ENCODE measurements around the gene PRORP.

Gene PRORP

DNA sequence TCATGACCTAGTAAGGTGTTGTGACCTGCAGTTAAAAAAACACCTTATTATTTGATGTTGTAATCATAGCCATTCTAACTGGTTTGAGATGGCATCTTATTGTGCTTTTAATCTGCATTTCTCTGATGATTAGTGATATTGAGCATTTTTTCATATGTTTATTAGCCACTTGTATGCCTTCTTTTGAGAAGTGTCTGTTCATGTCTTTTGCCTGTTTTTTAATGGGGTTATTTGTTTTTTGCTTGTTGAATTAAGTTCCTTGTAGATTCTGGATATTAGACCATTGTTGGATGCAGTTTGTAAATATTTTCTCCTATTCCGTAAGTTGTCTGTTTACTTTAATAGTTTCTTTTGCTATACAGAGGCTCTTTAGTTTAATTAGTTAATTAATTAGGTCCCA, 41.0 kb downstream of the PRORP start:
- no peaks in the 10 kb centered on the region for H4K20me1 ChIP-seq (ENCODE audit: insufficient read depth)
- TF ChIP-seq, protein P1, sequence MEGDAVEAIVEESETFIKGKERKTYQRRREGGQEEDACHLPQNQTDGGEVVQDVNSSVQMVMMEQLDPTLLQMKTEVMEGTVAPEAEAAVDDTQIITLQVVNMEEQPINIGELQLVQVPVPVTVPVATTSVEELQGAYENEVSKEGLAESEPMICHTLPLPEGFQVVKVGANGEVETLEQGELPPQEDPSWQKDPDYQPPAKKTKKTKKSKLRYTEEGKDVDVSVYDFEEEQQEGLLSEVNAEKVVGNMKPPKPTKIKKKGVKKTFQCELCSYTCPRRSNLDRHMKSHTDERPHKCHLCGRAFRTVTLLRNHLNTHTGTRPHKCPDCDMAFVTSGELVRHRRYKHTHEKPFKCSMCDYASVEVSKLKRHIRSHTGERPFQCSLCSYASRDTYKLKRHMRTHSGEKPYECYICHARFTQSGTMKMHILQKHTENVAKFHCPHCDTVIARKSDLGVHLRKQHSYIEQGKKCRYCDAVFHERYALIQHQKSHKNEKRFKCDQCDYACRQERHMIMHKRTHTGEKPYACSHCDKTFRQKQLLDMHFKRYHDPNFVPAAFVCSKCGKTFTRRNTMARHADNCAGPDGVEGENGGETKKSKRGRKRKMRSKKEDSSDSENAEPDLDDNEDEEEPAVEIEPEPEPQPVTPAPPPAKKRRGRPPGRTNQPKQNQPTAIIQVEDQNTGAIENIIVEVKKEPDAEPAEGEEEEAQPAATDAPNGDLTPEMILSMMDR (conservative IDR thresholded peaks at IDR 0.05; ENCODE audit: low read depth, low read length) = no peak
- H3K4me2 ChIP-seq = no peak overlapping the region
- no peaks in the 10 kb centered on the region for H3K36me3 ChIP-seq (ENCODE audit: insufficient read depth)
- no peak overlapping the region for H2AFZ ChIP-seq (ENCODE audit: low read depth)
- H3K79me2 ChIP-seq (ENCODE audit: insufficient read depth, low read depth) = no peaks in the 10 kb centered on the region
- H3K27me3 ChIP-seq (ENCODE audit: insufficient read depth, low read depth) = no peaks in the 10 kb centered on the region
- no peak overlapping the region for H3K27ac ChIP-seq
- peaks cover 27% of the 10 kb centered on the region for H3K4me1 ChIP-seq (ENCODE audit: low read depth, poor library complexity, severe bottlenecking)
- no peak overlapping the region for H3K9ac ChIP-seq
- no peak overlapping the region for H3K4me3 ChIP-seq (IDR thresholded peaks at IDR 0.05; ENCODE audit: insufficient read depth, low read depth, low read length)

DNA sequence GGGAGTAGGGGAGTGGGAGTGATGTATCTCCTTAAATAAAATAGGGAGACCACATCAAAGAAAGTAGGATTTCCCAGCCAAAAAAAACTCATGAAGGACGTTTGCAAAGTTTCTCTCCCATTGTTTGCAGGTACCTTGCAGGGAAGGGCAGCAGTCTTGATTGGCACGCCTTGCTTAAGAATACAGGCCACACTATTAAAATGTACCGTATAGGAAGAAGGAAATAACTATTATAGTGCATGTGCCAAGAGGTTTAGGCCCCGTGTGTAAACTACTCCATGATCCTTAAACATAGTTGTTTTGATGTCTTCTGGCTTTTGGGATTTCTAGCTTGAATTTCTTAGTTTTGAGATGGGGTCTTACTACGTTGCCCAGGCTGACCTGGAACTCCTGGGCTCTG, 42.5 kb downstream of the PRORP start:
- H3K36me3 ChIP-seq (ENCODE audit: insufficient read depth) = no peaks in the 10 kb centered on the region
- no peak overlapping the region for H3K27ac ChIP-seq
- TF ChIP-seq, protein P1 (conservative IDR thresholded peaks at IDR 0.05; ENCODE audit: low read depth, low read length) = no peak
- H3K4me3 ChIP-seq (IDR thresholded peaks at IDR 0.05; ENCODE audit: insufficient read depth, low read depth, low read length) = no peak overlapping the region
- H3K9ac ChIP-seq = no peak overlapping the region
- H3K4me1 ChIP-seq (ENCODE audit: low read depth, poor library complexity, severe bottlenecking) = peaks cover 27% of the 10 kb centered on the region
- H2AFZ ChIP-seq (ENCODE audit: low read depth) = no peak overlapping the region
- no peak overlapping the region for H3K4me2 ChIP-seq
- H3K27me3 ChIP-seq (ENCODE audit: insufficient read depth, low read depth) = no peaks in the 10 kb centered on the region
- H4K20me1 ChIP-seq (ENCODE audit: insufficient read depth) = no peaks in the 10 kb centered on the region
- H3K79me2 ChIP-seq (ENCODE audit: insufficient read depth, low read depth) = no peaks in the 10 kb centered on the region

DNA sequence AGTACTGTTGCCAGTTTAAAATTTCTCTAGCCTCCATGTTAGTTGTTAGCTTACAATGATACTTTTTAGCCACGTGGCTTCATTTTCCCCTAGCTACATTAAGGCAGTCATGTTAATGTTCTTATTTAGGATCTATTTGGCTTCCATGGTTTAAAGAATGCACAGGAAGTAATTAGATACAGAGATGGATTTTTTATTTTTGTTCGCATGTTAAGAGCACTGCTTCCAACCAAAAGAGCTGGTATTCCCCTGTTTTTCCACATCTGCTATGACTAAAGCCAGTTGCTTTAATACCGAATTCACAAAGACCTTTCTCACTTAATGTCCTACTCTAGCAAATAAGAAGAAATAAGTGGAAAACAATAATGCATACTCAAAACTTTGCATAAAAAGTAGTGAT, 45.1 kb downstream of the PRORP start:
- H3K4me3 ChIP-seq (IDR thresholded peaks at IDR 0.05; ENCODE audit: insufficient read depth, low read depth, low read length) = no peak overlapping the region
- no peak overlapping the region for H3K27ac ChIP-seq
- H3K79me2 ChIP-seq (ENCODE audit: insufficient read depth, low read depth) = no peaks in the 10 kb centered on the region
- H3K36me3 ChIP-seq (ENCODE audit: insufficient read depth) = no peaks in the 10 kb centered on the region
- no peaks in the 10 kb centered on the region for H3K27me3 ChIP-seq (ENCODE audit: insufficient read depth, low read depth)
- no peak overlapping the region for H2AFZ ChIP-seq (ENCODE audit: low read depth)
- no peak overlapping the region for H3K4me2 ChIP-seq
- TF ChIP-seq, protein P1 (conservative IDR thresholded peaks at IDR 0.05; ENCODE audit: low read depth, low read length) = no peak
- no peaks in the 10 kb centered on the region for H4K20me1 ChIP-seq (ENCODE audit: insufficient read depth)
- H3K4me1 ChIP-seq (ENCODE audit: low read depth, poor library complexity, severe bottlenecking) = peaks cover under 1% of the 10 kb centered on the region
- H3K9ac ChIP-seq = no peak overlapping the region
